AG10803 (cell line): ENCODE data around the gene GOLGA3.
"Not testable (repeated sequence)": the region's sequence is repeated elsewhere in the genome, so short reads cannot be mapped to it uniquely, and the experiment has no call there.

Experiments
- DNase-seq: peaks from one replicate; pipeline ENCODE4 v3.0.0; 2010; ENCODE audit warnings: low read depth
- H3K4me3 ChIP-seq: 2 replicates; pipeline ENCODE4 v1.5.1; 2011; ENCODE audit warnings: mild to moderate bottlenecking, low read length, control low read depth
- TF ChIP-seq, protein P1 (sequence below): conservative IDR thresholded peaks from 2 replicates; pipeline ENCODE4 v1.5.1; 2011; ENCODE audit warnings: mild to moderate bottlenecking, low read length, control low read depth, inconsistent platforms

The GOLGA3 gene

DNA sequence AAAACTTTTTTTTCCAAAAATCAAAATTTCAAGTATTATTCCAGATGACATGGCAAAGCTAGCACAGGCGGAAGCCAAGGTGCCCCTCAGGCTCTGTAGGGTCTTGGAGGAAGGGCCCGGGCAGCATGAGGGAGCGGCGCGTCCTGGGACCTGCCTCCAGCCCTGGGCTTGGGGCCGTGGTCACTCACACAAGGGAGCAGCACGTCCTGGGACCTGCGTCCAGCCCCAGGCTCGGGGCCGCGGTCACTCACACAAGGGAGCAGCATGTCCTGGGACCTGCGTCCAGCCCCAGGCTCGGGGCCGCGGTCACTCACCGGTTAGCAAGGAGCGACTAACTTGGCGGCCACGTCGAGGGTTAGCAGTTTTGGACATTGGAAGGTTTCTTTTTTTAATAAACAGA lies 11.9 kb upstream of the GOLGA3 start:
- H3K4me3 ChIP-seq, result no peak overlapping the region
- DNase-seq, result no peak
- TF ChIP-seq, protein P1, sequence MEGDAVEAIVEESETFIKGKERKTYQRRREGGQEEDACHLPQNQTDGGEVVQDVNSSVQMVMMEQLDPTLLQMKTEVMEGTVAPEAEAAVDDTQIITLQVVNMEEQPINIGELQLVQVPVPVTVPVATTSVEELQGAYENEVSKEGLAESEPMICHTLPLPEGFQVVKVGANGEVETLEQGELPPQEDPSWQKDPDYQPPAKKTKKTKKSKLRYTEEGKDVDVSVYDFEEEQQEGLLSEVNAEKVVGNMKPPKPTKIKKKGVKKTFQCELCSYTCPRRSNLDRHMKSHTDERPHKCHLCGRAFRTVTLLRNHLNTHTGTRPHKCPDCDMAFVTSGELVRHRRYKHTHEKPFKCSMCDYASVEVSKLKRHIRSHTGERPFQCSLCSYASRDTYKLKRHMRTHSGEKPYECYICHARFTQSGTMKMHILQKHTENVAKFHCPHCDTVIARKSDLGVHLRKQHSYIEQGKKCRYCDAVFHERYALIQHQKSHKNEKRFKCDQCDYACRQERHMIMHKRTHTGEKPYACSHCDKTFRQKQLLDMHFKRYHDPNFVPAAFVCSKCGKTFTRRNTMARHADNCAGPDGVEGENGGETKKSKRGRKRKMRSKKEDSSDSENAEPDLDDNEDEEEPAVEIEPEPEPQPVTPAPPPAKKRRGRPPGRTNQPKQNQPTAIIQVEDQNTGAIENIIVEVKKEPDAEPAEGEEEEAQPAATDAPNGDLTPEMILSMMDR, result no peak

DNA sequence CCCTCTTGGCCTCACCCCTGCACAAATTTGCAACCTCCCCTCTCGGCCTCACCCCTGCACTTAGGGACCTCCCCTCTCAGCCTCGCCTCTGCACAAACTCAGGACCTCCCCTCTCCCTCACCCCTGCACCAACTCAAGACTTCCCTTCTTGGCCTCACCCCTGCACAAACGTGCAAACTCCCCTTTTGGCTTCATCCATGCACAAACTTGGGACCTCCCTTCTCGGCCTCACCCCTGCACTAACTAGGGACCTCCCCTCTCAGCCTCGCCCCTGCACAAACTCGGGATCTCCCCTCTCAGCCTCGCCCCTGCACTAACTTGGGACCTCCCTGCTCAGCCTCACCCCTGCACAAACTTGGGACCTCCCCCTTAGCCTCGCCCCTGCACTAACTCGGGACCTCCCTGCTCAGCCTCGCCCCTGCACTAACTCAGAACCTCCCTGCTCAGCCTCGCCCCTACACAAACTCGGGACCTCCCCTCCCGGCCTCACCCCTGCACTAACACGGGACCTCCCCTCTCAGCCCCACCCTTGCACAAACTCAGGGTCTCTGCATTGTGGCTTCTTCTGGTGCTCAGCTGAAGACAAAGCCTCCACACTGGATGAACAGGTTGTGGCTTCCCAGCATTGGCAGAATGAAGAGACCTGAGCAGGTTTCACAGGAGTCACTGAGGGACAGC lies 11.0 kb upstream of the GOLGA3 start:
- H3K4me3 ChIP-seq, result no peak overlapping the region
- DNase-seq, result no peak
- TF ChIP-seq, protein P1, result no peak

DNA sequence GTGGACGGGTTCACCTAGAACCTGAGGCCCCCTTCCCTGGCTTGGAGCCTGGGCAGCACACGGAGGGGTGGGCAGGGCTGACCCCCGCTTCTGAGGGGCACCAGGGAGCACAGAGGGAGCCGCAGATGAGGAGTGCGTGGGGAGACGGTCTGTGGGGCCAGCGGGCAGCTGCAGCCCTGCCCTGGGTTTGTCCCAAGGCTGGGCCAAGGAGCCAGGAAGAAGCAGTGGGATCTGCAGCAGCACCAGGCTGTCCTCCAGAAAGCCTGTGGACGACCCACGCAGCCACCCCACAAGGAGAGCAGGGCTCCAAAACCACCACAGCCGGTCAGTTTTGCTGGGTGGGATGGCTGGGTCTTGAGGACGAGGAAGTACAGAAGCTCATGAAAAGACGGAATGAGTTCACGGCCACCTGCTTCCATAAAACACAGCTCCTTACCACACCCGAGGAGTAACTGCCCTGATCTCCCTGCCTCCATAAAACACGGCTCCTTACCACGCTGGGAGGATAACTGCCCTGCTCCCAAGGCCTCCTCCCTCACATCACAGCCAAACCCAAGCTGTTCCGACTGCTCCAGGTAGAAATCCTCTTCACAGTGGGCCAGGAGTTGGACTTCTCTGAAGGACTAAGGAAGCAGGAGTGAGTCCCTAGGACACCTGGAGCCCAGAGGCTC lies 9.9 kb upstream of the GOLGA3 start:
- TF ChIP-seq, protein P1, result no peak
- no peak overlapping the region for H3K4me3 ChIP-seq
- DNase-seq, result no peak

DNA sequence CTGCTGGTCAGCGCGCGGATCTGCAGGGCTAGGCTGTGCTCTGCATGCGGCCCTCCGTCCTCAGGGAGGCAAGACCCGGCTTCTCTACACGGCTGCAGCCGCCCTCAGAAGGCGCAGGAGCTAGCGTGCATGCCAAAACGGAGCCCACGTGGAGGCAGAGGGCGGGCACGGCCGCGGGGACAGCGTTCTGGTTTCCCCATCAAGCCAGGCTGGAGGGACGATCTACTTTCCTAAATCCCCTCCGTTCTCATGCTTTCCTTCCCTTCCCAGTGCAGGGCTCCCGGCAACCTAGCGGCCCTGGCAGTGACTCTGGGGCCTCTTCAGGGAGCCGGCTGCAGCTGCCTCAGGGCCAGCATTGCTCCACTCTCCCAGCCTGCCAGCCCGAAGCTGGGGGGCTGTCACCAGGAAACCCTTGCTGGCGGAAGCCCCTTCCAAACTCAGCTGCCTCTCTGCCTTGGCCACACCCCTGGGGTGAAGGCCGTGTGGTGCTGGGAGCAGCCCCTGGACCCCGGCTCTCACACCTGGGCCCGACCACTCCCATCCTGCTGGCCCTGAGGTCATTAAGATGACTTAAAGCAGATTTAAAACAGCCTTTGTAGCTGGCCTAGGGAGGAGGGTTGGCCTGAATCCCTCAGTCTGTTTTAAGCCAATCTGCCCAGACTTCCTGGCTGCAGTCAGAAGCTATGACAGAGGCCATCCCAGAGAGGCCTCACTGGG lies 9.2 kb upstream of the GOLGA3 start:
- no peak overlapping the region for H3K4me3 ChIP-seq
- TF ChIP-seq, protein P1, result no peak
- DNase-seq, result peak; percentile 31

DNA sequence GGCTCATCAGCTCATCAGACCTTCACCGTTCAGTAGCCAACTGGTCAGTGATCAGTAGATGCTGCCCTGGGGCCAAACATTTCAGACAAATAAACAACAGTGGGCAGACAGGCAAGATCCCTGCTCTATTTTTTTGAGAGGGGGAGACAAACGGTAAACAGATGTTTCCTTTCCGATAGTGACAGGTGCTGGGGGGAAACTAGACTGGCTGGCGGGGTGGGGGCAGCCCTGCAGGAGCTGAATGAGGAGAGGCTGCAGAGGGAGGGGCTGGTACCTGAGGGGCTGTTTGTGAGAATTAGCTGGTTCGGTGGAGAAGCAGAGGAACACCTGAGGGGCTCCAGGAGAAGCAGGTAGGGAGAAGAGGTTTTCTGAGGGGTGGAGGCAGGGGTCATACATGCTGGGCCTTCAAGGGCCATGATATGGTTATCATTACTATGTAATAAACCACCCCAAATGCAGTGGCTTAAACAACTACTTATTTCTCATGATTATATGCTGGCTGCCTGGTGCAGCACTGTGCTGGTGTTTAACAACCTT lies 8.2 kb upstream of the GOLGA3 start:
- no peak overlapping the region for H3K4me3 ChIP-seq
- TF ChIP-seq, protein P1, result no peak
- no peak for DNase-seq

DNA sequence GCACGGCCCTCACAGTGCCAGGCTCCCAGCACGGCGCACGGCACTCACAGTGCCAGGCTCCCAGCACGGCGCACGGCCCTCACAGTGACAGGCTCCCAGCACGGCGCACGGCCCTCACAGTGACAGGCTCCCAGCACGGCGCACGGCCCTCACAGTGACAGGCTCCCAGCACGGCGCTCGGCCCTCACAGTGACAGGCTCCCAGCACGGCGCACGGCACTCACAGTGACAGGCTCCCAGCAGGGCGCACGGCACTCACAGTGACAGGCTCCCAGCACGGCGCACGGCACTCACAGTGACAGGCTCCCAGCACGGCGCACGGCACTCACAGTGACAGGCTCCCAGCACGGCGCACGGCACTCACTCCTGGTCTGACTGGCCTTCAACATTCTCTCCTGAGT lies 7.6 kb upstream of the GOLGA3 start:
- not testable (repeated sequence) for DNase-seq, H3K4me3 ChIP-seq
